DOHH2 (cell line): Measurements from ENCODE around the gene SPATA13.
A peak's percentile ranks its signal among the peaks of the same experiment; 100 is the strongest.

Experiments used
- H3F3A ChIP-seq: fragments of 200-600 bp; sonication (generic), shearing (Covaris generic); 2 replicates; pipeline ENCODE4 v1.6.0; 2016; ENCODE audit warnings: antibody characterized with exemption, mild to moderate bottlenecking; ENCODE audit not compliant: control insufficient read depth, insufficient read depth
- H3K27ac ChIP-seq: fragments of 200-600 bp; sonication (generic); 2 replicates; pipeline ENCODE4 v1.5.1; 2014; ENCODE audit warnings: low read depth, mild to moderate bottlenecking, low read length, moderate library complexity
- H3K27me3 ChIP-seq: fragments of 200-600 bp; sonication (generic); 2 replicates; pipeline ENCODE4 v1.6.1; 2014; ENCODE audit warnings: mild to moderate bottlenecking, low read length, mixed read lengths; ENCODE audit not compliant: control insufficient read depth
- H3K36me3 ChIP-seq: fragments of 200-600 bp; sonication (generic); 2 replicates; pipeline ENCODE4 v1.6.1; 2014; ENCODE audit warnings: mild to moderate bottlenecking, low read length, moderate library complexity, mixed read lengths; ENCODE audit not compliant: control insufficient read depth
- H3K4me1 ChIP-seq: fragments of 200-600 bp; sonication (generic); 2 replicates; pipeline ENCODE4 v1.6.1; 2014; ENCODE audit warnings: mild to moderate bottlenecking, low read length, mixed read lengths; ENCODE audit not compliant: control insufficient read depth
- H3K4me2 ChIP-seq: fragments of 200-600 bp; sonication (generic); 2 replicates; pipeline ENCODE4 v1.6.0; 2014; ENCODE audit warnings: mild to moderate bottlenecking, low read length, moderate library complexity
- H3K4me3 ChIP-seq: fragments of 200-600 bp; sonication (generic); 2 replicates; pipeline ENCODE4 v1.5.1; 2014; ENCODE audit warnings: mild to moderate bottlenecking, low read length, mixed read lengths
- H3K79me2 ChIP-seq: fragments of 200-600 bp; sonication (generic); 2 replicates; pipeline ENCODE4 v1.6.1; 2014; ENCODE audit warnings: mild to moderate bottlenecking, low read length, mixed read lengths; ENCODE audit not compliant: control insufficient read depth
- H3K9me2 ChIP-seq: fragments of 200-600 bp; sonication (generic); replicated peaks from 2 replicates; pipeline ENCODE4 v1.6.1; 2014; ENCODE audit warnings: mild to moderate bottlenecking, low read length, mixed read lengths; ENCODE audit not compliant: control insufficient read depth
- H3K9me3 ChIP-seq: fragments of 200-600 bp; sonication (generic); 2 replicates; pipeline ENCODE4 v1.6.1; 2014; ENCODE audit warnings: antibody characterized with exemption, low read length, mixed read lengths; ENCODE audit not compliant: control insufficient read depth, insufficient read depth
- H4K20me1 ChIP-seq: fragments of 200-600 bp; sonication (generic); 2 replicates; pipeline ENCODE4 v1.6.0; 2014; ENCODE audit warnings: low read depth, mild to moderate bottlenecking, antibody characterized with exemption, low read length, moderate library complexity; ENCODE audit not compliant: control insufficient read depth, insufficient read depth
- EZH2phosphoT487 ChIP-seq: fragments of 200-600 bp; sonication (generic); IDR thresholded peaks from 2 replicates; pipeline ENCODE4 v1.6.1; 2017; ENCODE audit warnings: borderline replicate concordance, mild to moderate bottlenecking, antibody characterized with exemption, low read length, moderate library complexity, mixed read lengths
- TF ChIP-seq, protein P1 (sequence below): fragments of 200-600 bp; sonication (generic); IDR thresholded peaks from one replicate; pipeline ENCODE4 v1.5.1; 2014; ENCODE audit warnings: antibody characterized with exemption, mild to moderate bottlenecking, low read depth, low read length; ENCODE audit not compliant: poor library complexity, severe bottlenecking

The SPATA13 gene

DNA sequence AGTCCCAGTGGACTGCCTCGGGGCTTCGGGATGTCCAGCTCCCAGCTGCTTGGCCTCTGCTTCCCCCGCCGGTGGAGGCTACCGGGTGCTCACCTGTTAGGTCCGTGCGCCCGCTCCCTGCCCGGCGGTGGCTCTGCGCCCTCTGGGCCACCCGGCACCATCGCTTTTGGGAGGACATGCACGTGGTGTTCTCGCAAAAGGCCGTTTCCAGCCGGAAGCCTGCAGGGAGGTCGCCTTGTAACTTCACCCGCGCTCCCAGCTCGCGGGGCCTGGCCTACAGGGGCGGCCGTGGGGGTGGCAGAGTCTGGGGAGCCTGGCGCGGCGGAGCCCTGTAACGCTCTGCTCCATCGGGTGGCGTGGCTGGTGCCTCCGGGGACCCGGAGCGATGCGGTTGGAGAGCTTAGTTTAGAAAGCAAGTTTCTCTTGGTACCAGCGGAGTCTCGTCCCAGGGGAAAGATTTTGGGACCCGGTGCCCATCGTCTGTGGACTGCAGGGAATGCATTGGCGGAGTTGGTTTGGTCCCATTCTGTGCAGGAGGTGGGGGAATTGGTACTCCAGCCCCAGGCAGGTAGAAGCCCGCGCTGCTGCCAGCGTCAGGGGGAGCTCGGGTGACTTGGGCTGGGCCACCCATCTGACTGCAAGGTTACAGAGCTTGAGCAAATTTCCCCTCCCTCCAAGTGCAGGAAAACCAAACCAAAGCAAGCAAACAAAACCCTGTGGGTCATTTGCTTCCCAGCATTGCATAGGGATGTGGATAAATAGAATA, 673 bp downstream of the SPATA13 start:
- Histone ChIP-seq H3K4me2 (peak overlapping the region; percentile 61), H3K4me1 (peaks cover 21% of the 10 kb centered on the region), H3K9me2 (no peaks in the 10 kb centered on the region), H3K27me3 (no peaks in the 10 kb centered on the region), H3K27ac (no peak overlapping the region), H3K79me2 (peaks cover 44% of the 10 kb centered on the region), H3F3A (peaks cover 3% of the 10 kb centered on the region), H3K4me3 (peak overlapping the region; percentile 73), H3K9me3 (no peaks in the 10 kb centered on the region), H3K36me3 (peaks cover 14% of the 10 kb centered on the region), H4K20me1 (peaks cover 12% of the 10 kb centered on the region)
- TF ChIP-seq, protein P1, sequence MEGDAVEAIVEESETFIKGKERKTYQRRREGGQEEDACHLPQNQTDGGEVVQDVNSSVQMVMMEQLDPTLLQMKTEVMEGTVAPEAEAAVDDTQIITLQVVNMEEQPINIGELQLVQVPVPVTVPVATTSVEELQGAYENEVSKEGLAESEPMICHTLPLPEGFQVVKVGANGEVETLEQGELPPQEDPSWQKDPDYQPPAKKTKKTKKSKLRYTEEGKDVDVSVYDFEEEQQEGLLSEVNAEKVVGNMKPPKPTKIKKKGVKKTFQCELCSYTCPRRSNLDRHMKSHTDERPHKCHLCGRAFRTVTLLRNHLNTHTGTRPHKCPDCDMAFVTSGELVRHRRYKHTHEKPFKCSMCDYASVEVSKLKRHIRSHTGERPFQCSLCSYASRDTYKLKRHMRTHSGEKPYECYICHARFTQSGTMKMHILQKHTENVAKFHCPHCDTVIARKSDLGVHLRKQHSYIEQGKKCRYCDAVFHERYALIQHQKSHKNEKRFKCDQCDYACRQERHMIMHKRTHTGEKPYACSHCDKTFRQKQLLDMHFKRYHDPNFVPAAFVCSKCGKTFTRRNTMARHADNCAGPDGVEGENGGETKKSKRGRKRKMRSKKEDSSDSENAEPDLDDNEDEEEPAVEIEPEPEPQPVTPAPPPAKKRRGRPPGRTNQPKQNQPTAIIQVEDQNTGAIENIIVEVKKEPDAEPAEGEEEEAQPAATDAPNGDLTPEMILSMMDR = no peak
- TF ChIP-seq EZH2phosphoT487 = no peak

DNA sequence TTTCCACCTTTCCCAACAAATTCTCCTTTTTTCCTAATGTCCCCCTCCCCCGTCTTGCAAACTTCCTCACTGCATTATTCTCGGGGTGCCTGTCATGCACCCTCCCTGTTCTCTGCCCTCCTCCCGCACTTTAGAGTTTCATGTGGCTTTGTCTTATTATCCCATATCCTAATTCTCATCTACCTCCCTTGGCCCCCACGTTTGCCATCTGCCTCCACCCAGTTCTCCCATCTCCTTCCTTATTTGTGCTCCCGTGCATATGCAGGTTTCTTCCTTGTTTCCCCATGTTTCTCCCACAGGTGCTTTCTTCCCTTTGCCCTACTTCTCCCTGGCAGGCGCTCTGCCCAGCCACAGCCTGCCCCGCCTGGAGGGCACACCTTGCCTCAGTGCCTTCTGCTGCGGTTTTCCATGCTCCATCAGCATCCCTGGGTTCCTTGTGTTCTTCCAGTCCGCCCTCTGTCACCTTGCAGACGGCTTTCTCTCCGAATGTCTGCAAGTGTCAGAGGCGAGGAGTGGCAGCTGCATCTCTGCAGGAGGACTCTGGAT, 1.5 kb downstream of the SPATA13 start:
- no peaks in the 10 kb centered on the region for H3K9me2 ChIP-seq
- peaks cover 14% of the 10 kb centered on the region for H3K36me3 ChIP-seq
- no peaks in the 10 kb centered on the region for H3K9me3 ChIP-seq
- H3K27ac ChIP-seq = no peak overlapping the region
- no peaks in the 10 kb centered on the region for H3K27me3 ChIP-seq
- peak overlapping the region; percentile 73 for H3K4me3 ChIP-seq
- peaks cover 12% of the 10 kb centered on the region for H4K20me1 ChIP-seq
- no peak for TF ChIP-seq EZH2phosphoT487
- TF ChIP-seq, protein P1 = no peak
- H3F3A ChIP-seq = peaks cover 3% of the 10 kb centered on the region
- peaks cover 21% of the 10 kb centered on the region for H3K4me1 ChIP-seq
- H3K4me2 ChIP-seq = peak overlapping the region; percentile 61
- peaks cover 45% of the 10 kb centered on the region for H3K79me2 ChIP-seq

DNA sequence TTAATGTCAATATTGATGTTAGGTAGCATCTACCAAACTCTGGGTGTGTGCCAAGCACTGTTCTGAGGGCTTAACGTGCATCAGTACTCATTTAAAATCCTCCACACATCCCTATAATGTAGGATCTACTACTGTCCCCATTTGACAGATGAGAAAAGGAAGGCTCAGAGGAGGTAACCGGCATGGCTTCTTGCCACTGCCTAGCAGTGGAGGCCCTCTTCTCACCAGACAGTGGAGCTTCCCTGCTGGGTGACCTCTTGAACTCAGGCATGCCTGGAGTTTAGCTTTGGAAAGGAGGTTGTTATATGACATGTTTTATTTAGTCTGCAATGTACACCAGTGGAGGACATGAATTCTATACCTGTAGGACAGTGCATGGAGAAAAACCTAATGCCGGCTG, 2.1 kb downstream of the SPATA13 start:
- Histone ChIP-seq H3K79me2 (peaks cover 47% of the 10 kb centered on the region), H3K27me3 (no peaks in the 10 kb centered on the region), H3K4me1 (peaks cover 21% of the 10 kb centered on the region), H3K27ac (no peak overlapping the region), H3K36me3 (peaks cover 14% of the 10 kb centered on the region), H3F3A (peaks cover 3% of the 10 kb centered on the region), H4K20me1 (peaks cover 12% of the 10 kb centered on the region), H3K4me2 (no peak overlapping the region), H3K9me3 (no peaks in the 10 kb centered on the region), H3K4me3 (no peak overlapping the region), H3K9me2 (no peaks in the 10 kb centered on the region)
- TF ChIP-seq, protein P1 = no peak
- no peak for TF ChIP-seq EZH2phosphoT487
